ENCODE results near the gene TEX29. TPM values are rescaled to one million over a fixed set of nuclear protein-coding genes. Genes with fewer than 3 reads are reported as not detected.

Gene TEX29
- total RNA-seq, 1 experiment from 2014 or later, result 0.33 TPM

- Mint-ChIP-seq H3K9me3 (peaks cover 23 to 28% of the 10 kb centered on the region in 2 experiments), H3K27ac (no peak overlapping the region), H3K4me3 (no peak overlapping the region), H3K27me3 (ENCODE audit: low read depth) (no peaks in the 10 kb centered on the region), H3K36me3 (ENCODE audit: insufficient read depth in 1 of 3, low read depth in 3 of 3) (peaks cover 25 to 29% (median 26%) of the 10 kb centered on the region in 3 experiments), H3K4me1 (peaks cover 7 to 10% of the 10 kb centered on the region in 2 experiments)
- H3K14ac ChIP-seq (ENCODE audit: insufficient read depth, low read length), result no peak overlapping the region; the same call in 1 of the 2 replicates
- no peak overlapping the region for H2BK15ac ChIP-seq (ENCODE audit: low read depth, low read length)
- no peak overlapping the region for H4K5ac ChIP-seq (ENCODE audit: insufficient read length, low read depth, low read length)
- H3K79me1 ChIP-seq (ENCODE audit: insufficient read depth, low read depth, low read length, poor library complexity, severe bottlenecking), result no peaks in the 10 kb centered on the region
- 0 out of 2 replicates have a peak, but pooled peaks cover 2% of the 10 kb centered on the region for H3K79me2 ChIP-seq (ENCODE audit: insufficient read depth, low read length)
- no peak overlapping the region for H3K27ac ChIP-seq (ENCODE audit: insufficient read length, low read depth, low read length)
- no peak overlapping the region for H2AK5ac ChIP-seq (ENCODE audit: insufficient read length, low read length)
- H4K20me1 ChIP-seq (ENCODE audit: control insufficient read depth, insufficient read depth, insufficient read length), result no peaks in the 10 kb centered on the region
- H3K23ac ChIP-seq (ENCODE audit: insufficient read length, low read depth, low read length), result no peak overlapping the region
- no peak overlapping the region for H2BK20ac ChIP-seq (ENCODE audit: low read depth, low read length, poor library complexity, severe bottlenecking)
- no peak overlapping the region for H2BK12ac ChIP-seq (ENCODE audit: insufficient read length, low read depth, low read length)
- H2BK120ac ChIP-seq (ENCODE audit: low read depth, low read length, poor library complexity, severe bottlenecking), result no peak overlapping the region
- H3K4me2 ChIP-seq (ENCODE audit: insufficient read depth, insufficient read length, low read length), result no peak overlapping the region
- H2BK5ac ChIP-seq (ENCODE audit: insufficient read length, low read length), result no peak overlapping the region
- no peak overlapping the region for H4K8ac ChIP-seq (replicated peaks; ENCODE audit: insufficient read length, low read depth, low read length)
- no peak overlapping the region for H3T11ph ChIP-seq (ENCODE audit: low read length)
- DNase-seq, result no peak
- no peaks in the 10 kb centered on the region for H3K9me3 ChIP-seq (ENCODE audit: control insufficient read depth, low read depth, low read length)
- no CpG with 5 or more reads among the region's 15 CpGs for WGBS (ENCODE audit: extremely low coverage, insufficient read length, low lambda C conversion rate)
- no peak overlapping the region for H3K18ac ChIP-seq (ENCODE audit: insufficient read length, low read depth, low read length)
- H3K4me1 ChIP-seq (ENCODE audit: insufficient read depth, low read length), result no peaks in the 10 kb centered on the region
- TF ChIP-seq CTCF (conservative IDR thresholded peaks at IDR 0.05), result no peak
- no peak overlapping the region for H3K56ac ChIP-seq (ENCODE audit: insufficient read length, low read depth, low read length)
- no peak overlapping the region for H3K9ac ChIP-seq (ENCODE audit: extremely low read depth, insufficient read length, low read length)
- H4K91ac ChIP-seq (ENCODE audit: insufficient read length, low read depth, low read length), result no peak overlapping the region
- H2AFZ ChIP-seq (ENCODE audit: low read length), result no peak overlapping the region
- no peak overlapping the region for H3K4ac ChIP-seq (ENCODE audit: low read depth, low read length)
- no peaks in the 10 kb centered on the region for H3K23me2 ChIP-seq (ENCODE audit: insufficient read length, low read depth, low read length, poor library complexity, severe bottlenecking)
- no peaks in the 10 kb centered on the region for H3K27me3 ChIP-seq (ENCODE audit: insufficient read depth, low read length)
These were observed 5.0 kb upstream of the TEX29 start for GRCh38 chr13:111315347-111315995.
